ENCODE data around the gene SLC17A2.
"Not testable (repeated sequence)": the region's sequence is repeated elsewhere in the genome, so short reads cannot be mapped to it uniquely, and the experiment has no call there.

SLC17A2 gene

GRCh38 chr6:25951296-25952032, 21.0 kb upstream of the SLC17A2 start:
- no peak for DNase-seq

GRCh38 chr6:25950297-25950696, 19.8 kb upstream of the SLC17A2 start:
- DNase-seq, result no peak

DNA sequence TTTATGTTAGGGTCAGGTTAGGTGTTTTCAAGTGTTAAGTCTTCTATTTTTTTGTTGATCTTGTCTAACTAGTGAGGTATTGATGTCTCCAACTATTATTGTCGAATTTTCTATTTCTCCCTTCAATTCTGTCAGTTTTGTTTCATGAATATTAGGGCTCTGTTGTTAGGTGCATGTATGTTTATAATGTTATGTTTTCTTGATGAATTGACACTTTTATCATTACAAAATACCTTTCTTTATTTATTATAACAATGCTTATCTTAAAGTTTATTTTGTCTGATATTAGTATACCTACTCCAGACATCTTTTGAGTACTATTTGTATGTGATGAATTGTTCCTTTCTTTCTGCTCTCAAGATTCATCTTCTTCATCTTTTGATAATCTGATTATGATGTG, 19.2 kb upstream of the SLC17A2 start:
- no peak for DNase-seq

DNA sequence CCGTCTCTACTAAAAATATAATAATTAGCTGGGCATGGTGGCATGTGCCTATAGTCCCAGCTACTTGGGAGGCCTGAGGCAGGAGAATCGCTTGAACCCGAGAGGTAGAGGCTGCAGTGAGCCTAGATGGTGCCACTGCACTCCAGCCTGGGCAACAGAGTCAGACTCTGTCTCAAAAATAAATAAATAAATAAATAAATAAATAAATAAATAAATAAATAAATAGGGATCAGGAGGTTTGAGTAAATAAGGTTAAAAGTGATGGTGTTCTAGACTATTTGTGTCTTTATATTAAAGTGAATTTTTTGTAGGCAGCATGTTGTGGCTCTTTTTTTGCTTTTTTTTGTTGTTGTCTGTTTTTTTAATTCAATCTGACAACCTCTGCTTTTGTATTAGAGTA, 17.0 kb upstream of the SLC17A2 start:
- DNase-seq, result not testable (repeated sequence)

DNA sequence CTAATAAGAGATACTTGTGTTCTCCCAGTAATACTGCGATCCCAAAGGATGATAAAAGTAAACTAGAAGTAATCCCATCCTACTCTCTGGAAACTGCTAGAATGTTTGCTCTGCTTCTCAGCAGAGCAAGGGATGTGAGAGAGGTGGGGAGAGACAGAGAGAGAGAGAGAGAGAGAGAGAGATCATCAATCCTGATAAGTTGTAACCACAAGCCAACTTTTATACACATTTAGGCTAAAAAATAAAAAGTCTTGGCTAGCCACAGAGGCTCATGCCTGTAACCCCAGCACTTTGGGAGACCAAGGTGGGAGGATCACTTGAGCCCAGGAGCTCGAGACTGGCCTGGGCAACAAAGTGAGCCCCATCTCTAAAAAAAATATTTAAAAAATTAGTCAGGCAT, 16.1 kb upstream of the SLC17A2 start:
- DNase-seq, result no peak

GRCh38 chr6:25945738-25946137, 15.2 kb upstream of the SLC17A2 start:
- not testable (repeated sequence) for DNase-seq

GRCh38 chr6:25944688-25945574, 14.4 kb upstream of the SLC17A2 start:
- DNase-seq, result no peak

GRCh38 chr6:25943887-25944286, 13.4 kb upstream of the SLC17A2 start:
- no peak for DNase-seq

DNA sequence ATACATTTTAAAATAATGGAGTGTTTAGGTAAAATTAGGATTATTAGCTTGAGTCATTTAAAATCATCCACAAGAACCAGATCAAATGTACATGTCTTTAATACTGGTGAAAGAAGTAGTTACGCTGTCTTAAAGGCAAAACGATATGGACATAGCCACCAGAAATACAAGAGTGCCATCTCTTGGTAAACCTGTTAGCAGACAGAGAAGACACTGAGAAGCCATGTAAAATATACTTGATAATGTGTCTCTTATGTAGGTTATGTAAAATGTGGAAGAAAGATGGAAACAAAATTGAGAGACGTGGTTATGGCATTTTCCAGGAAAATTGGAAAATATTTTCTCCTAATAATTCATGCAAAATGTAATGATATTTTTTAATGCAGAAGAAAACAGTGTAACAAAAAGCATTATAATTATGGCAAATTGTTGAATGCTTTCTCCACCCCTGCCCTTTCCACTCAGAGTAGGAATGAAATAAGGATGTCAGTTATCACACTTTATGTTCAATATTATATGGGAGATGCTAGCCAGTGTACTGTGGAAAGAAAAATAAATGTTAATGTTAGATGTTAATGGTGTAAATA, 12.2 kb upstream of the SLC17A2 start:
- DNase-seq, result no peak

- DNase-seq, result no peak
Measured at GRCh38 chr6:25939593-25939992, 9.1 kb upstream of the SLC17A2 start.

- DNase-seq, result no peak
Measured at GRCh38 chr6:25935953-25936352, 5.5 kb upstream of the SLC17A2 start.

DNA sequence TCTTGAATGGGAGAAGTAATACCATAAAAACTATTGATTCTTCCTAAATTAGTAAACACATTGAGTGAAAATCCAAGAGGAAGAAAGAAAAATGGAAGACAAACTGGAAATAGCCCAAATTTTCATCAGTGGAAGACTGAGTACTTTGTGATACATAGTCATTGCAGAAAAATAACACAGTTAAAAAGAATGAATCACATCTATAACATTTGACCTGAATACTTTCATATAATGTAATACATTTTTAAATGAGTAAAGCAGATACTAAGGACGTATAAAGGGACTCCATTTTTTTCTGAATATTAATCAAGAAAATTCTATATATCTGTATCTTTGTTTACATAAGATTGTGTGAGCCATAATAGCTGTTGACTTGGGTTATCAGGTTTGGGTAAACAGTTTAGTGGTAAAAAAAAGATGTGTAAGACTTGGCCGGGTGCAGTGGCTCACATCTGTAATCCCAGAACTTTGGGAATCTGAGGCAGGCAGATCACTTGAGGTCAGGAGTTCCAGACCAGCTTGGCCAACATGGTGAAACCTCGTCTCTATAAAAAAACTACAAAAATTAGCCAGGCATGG, 4.3 kb upstream of the SLC17A2 start:
- no peak for DNase-seq

DNA sequence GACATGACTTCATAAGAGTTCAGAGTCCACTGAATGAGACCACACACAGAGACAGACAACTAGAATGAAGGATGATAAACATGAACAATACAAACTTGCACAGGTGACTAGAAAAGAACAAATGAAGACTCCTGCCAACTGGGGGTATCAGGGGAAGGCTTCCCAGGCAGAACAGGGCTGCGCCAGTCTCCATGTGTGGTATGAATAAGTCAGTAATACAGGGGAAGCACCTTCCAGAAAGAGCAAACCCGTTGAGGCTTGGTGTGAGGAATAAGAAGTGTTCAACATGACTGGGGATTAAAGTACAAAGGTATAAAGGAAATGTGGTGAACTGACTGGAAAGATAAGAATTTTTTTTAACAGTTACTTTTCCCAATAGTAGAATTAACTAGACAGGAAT, 3.7 kb upstream of the SLC17A2 start:
- no peak for DNase-seq

GRCh38 chr6:25931411-25931709, 869 bp upstream of the SLC17A2 start:
- DNase-seq, result no peak

DNA sequence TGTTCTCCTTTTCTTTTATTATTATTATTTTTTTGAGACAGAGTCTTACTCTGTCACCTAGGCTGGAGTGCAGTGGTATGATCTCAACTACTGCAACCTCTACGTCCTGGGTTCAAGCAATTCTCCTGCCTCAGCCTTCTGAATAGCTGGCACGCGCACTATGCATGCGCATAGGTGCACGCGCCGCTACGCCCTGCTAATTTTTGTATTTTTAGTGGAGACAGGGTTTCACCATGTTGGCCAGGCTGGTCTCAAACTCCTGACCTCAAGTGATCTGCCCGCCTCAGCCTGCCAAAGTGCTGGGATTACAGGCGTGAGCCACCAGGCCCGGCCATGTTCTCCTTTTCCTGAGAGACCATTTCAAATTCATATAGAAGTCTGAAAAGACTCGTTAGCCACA, 706 bp downstream of the SLC17A2 start:
- not testable (repeated sequence) for DNase-seq

- no peak for DNase-seq
Measured at GRCh38 chr6:25928562-25929324, 1.7 kb downstream of the SLC17A2 start.

DNA sequence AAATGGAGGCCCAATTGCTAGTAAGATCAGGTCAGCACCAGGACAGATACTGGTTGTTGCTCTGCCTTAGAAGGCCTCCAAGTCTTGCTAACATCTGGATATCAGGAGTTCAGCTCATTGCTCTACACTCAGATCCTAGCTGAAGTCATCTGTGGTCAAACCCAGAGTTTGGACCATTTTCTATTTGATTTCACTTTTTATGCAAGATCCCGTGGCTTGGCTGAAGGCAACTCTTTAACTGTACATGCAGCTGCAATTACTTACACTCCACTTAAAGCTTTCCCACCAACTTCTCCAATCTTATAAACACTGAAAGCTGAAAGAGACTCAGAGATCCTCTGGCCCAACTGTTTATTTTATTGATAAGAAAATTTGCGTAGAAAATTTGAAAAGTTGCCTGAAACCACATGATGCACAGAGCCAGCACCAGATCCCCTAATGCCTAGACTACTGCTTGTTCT, 2.7 kb downstream of the SLC17A2 start:
- DNase-seq, result no peak

DNA sequence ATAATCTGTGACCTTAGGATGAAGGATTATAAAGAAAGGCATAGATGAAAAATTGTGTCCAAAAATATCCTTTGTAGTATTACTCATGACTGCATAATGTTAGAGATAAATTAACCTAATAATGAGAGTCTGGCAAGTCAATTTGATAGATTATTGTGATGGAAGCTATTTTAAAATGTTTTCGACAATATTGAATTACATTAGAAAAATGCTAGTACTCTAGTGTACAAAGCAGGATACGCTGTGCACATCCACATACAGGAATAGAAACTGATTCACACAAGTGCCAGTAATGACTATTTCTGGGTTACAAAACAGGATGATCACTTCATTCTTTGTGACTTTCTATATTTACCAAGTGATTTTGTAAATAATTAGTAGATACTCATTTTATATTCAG, 3.3 kb downstream of the SLC17A2 start:
- DNase-seq, result no peak

GRCh38 chr6:25925876-25926275, 4.6 kb downstream of the SLC17A2 start:
- DNase-seq, result no peak

- no peak for DNase-seq
Measured at GRCh38 chr6:25922301-25922700, 8.2 kb downstream of the SLC17A2 start.

GRCh38 chr6:25921525-25922203, 8.8 kb downstream of the SLC17A2 start:
- DNase-seq, result no peak

GRCh38 chr6:25919657-25920056, 10.8 kb downstream of the SLC17A2 start:
- no peak for DNase-seq
